HL-60/S4 (cell line): ENCODE data around the gene ACVRL1.
"Not testable (repeated sequence)": the region's sequence is repeated elsewhere in the genome, so short reads cannot be mapped to it uniquely, and the experiment has no call there.

ENCODE experiments used
- in situ Hi-C: fragments of 300-500 bp; cut with MboI; formaldehyde crosslinking; loops from 2 replicates; pipeline ENCODE4 v1.14.3; 2022; ENCODE audit warnings: low sequenced_read_pairs

Gene ACVRL1

DNA sequence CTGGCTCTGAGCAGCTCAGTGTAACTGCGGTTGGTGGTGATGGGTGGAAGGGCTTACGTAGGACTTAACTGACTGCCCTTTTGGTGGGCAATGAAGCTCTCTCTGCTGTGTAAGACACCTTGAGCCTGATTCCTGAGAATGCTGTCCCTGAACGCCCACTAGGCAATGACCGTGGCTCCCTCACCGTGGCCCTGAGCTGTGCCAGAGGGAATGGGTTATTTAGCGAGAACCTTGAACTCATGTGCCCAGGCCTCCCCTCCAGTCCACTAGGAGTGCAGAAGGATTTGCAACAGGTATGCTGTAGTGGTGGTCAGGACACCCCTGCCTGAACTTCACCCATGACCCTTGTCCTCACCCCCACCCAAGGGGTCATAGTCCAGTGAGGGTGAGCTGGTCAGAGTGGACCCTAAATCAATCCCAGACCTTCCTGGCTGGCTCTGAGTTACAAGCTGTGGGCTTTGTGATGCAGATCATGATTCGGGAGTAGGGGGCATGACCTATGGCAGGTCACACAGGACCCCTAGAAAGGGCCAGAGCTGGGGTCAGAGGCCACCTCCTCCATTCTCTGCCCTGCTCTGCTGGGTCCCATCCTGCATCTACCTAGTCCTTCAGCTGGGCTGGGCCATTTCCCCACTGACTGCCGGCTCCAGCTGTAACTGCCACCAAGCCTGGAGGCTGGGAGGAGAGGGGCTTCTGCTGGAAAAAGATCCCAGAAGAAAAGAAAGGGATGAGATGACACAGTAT lies 33.9 kb upstream of the ACVRL1 start:
- in situ Hi-C loops = no loop called here

- in situ Hi-C loops = no loop called here
Observed at GRCh38 chr12:51874000-51874399, 33.3 kb upstream of the ACVRL1 start.

DNA sequence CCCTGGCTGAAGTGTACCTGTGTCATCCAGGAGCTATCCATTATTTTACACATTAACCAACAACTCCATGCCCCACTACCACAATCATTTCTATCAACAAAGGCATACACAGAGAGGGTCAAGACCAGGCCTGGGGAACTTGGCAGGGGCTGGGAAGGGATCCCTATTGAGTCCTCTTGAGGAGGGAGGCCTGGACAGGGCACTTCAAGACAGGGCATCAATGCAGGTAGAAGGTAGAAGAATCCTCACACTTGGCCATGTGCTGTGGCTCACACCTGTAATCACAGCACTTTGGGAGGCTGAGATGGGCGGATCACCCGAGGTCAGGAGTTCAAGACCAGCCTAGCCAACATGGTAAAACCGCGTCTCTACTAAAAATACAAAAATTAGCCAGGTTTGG lies 32.8 kb upstream of the ACVRL1 start:
- in situ Hi-C loops = no loop called here

DNA sequence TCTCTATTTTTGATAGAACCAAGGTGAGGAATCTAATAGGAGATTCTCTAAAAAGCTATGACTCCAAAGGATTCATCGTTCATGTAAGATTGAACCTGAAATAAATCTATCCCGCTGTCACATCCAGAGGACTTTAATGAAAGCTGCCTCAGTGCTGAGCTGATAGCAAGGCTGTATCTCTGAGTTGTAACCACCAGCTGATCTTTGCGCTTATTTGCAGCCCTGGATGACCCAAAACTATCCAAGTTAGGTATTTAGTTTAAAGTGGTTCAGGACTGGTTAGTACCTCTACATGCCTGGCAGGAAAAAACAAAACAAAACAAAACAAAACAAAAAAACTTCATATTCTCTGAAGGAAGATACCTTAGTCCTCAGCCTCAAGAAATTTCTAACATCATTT lies 28.2 kb upstream of the ACVRL1 start:
- in situ Hi-C loops = no loop called here

- in situ Hi-C loops = no loop called here
Observed at GRCh38 chr12:51883295-51883694, 24.0 kb upstream of the ACVRL1 start.

DNA sequence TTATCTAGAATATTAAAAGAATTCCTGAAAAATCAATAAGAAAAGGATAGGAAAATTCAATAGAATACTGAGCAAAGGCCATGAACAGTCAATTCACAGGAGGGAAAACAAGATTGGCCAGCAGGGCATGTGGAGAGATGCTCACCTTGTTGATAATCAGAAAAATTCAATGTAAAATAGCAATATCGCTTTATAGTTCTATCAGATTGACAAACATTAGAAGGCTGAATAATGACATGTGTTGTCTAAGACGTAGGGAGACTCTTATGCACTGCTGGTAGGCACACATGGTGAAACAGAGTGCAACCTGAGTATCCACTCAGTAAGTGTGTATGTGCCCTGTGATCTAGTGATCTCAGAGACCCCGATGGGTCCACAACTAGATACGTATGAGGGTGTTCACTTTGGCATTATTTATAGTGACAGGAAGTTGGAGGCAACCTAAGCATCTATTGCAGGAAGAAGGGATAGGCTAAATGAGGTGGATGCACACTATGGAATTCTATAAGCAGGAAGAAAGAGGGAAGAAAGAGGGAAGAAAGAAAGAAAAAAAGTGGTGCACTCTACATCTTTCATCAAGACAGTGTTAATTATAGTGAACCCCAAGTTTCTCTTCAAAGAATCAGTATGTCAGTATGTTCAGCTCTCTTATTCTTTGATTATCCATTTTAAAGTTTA lies 23.2 kb upstream of the ACVRL1 start:
- in situ Hi-C loops = no loop called here

DNA sequence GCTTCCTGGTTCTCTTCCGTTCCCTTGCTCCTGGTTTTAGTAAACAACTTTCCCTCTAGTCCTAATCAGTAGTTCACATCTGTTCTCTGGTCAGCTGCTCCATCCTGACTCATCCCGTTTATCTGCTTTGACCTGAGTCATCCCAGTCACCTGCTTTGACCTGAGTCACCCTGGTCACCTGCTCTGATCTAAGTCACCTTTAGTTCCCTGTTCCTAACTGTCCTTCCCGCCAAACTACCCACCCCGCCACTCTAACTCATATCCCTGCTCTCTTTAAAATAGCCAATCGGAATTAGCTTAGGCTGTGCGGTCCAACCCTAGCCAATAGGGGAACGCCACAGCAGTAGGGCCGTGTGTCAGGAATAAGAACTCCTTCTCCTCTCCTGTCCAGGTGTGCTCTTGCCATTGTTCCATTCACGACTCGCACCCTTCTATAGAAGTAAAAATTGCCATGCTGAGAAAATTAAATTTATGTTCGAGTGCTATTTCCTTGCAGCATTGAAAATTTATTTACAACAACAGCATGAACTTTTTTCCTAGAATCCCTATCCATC lies 22.6 kb upstream of the ACVRL1 start:
- in situ Hi-C loops = no loop called here

- in situ Hi-C loops = not testable (repeated sequence)
Observed at GRCh38 chr12:51885294-51886020, 21.8 kb upstream of the ACVRL1 start.

- in situ Hi-C loops = no loop called here
Observed at GRCh38 chr12:51886021-51886710, 21.1 kb upstream of the ACVRL1 start.

DNA sequence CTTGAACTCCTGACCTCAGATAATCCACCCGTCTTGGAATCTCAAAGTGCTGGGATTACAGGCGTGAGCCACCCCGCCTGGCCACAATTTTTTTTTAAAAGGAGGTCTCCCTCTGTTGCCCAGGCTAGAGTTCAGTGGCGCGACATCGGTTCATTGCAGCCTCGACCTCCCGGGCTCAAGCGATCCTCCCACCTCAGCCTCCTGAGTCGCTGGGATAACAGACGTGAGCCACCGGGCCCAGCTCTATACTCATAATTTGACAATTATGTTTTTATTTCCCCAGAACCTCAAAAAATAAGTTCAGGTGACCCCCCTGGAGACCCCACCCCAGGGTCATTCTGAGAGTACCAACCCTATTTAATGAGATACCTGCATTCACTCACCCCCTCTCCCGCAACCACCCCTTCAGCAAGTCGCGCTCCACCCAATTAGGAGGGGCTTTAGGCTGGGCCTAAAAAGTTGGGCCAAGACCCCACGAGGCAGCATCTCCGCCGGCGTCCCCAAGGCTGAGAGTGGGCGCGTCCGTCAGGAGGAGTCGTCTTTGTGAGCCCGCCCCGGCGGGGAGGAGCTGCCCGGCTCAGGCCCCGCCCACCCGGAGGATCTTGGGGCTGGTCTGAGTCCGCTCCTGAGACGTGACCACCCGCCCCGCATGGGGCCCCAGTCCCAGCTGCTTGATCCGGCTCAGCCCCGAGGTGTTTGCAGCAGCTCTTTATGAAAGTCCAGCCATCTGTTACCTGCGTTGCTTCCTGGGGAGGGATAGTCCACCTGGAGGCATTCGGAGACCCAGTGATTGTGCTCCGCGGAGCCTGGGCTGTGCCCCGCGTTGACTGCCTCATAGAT lies 19.6 kb upstream of the ACVRL1 start, which contains the start of gene ANKRD33:
ANKRD33 (plus strand) TSS at position 628 of the 840 bp plus-strand sequence; CDS start at position 712, 84 bp downstream.
- in situ Hi-C loops = no loop called here

GRCh38 chr12:51888316-51889215 lies 18.7 kb upstream of the ACVRL1 start:
- in situ Hi-C loops = no loop called here

DNA sequence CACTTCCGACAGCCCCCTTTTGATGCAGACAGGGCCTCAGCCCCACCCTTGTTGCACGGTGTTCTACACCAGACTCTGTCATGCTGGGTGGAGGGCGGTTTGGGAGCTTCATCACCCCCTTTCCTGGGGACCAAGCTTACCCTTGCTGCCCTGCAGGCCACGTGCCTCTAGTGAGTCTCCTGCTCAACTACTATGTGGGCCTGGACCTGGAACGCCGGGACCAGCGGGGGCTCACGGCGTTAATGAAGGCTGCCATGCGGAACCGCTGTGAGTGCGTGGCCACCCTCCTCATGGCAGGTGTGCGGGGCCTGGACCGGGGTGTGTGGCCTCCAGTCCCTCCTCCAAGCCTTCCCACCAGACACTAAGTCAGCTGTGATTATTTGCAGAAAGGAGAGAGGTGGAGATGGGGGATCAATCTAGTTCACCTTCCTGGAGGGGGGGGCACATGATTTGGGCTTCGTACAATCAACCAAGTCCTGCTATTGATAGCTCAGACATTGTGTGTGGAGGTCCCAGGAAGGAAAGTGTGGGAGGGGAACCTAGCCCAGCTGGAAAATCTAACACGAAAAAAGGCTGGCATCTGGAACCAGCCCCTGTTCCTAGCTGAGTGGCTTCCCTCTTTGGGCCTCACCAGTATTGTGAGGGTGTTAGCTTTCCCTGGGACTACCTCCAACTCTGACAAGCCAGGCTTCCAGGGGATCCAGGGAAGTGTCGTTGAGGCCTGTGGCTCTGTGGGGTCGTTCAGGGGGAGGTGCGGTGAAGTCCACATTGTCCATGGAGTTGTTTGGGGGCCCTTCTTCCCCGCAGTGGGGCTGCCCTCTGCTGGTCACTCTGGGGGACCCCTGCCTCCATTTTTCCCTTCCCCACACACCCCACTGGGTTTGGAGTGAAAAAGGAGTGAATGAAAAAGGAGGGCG lies 17.8 kb upstream of the ACVRL1 start:
- in situ Hi-C loops = no loop called here

DNA sequence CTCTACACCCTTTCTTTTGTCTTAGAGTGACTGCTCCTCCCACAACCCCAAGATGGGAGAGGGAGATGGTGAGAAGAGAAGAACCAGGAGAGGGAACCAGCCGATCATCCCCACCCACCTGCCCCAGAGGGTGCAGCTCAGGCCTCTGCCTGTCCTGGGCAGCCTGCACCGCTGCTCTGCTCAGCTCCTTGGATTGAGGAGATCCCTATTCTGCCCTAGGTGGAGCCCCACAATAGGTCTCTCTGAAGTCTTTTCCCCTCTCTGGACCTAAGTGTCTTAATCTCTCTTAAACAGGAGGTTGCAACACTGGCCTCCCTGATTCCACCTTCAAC lies 17.2 kb upstream of the ACVRL1 start:
- in situ Hi-C loops = no loop called here

DNA sequence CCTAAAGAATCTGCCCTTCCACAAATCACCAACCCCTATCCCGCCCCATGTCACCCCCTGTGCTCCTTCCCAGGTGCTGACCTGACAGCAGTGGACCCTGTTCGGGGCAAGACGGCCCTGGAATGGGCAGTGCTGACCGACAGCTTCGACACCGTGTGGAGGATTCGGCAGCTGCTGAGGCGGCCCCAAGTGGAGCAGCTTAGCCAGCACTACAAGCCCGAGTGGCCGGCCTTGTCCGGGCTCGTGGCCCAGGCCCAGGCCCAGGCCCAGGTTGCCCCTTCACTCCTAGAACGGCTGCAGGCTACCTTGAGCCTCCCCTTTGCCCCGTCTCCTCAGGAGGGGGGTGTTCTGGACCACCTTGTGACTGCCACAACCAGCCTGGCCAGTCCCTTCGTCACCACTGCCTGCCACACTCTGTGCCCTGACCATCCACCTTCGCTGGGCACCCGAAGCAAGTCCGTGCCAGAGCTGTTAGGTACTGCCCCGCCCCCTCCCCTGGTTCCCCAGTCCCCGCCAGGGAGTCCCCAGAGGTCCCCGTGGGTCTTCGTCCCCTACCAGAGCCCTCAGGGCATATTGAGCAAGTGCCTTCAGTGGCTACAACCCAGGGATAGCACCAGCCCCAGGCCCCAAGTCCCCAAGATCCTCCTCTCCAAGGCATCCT lies 16.7 kb upstream of the ACVRL1 start:
- in situ Hi-C loops = no loop called here

DNA sequence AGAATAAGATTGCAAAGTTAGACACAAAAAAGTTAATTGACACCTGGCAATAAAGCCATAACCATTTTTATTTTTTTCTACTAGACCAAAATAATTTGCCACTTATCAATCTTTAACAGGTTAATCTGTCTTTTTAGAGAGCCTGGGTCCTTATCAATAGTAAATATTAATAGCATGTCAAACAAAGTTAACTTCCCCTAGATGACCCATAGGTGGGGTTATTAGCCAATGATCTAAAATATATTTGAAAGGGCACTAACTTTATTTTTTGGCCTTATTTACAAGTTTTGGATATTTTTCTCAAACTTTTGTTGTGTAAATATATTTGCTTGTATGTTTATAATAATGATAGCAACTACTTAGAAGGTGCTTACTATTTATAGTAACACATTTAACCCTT lies 15.5 kb upstream of the ACVRL1 start:
- in situ Hi-C loops = no loop called here

- in situ Hi-C loops = no loop called here
Observed at GRCh38 chr12:51893786-51894185, 13.5 kb upstream of the ACVRL1 start.

- in situ Hi-C loops = no loop called here
Observed at GRCh38 chr12:51895378-51896135, 11.7 kb upstream of the ACVRL1 start.
